HL-60 (cell line): ENCODE results near the gene CCSER1.

Experiments used
- DNase-seq, 2 experiments: peaks; one replicate each; pipeline ENCODE4 v3.0.0-alpha.2; 2010 to 2020; ENCODE audit warnings: low read depth in 1 of 2, low spot score in 1 of 2
- H3K27ac ChIP-seq: fragments of 250-450 bp; sonication (Bioruptor Pico); replicated peaks from 2 replicates; pipeline ENCODE4 v1.5.1; 2020; ENCODE audit warnings: mild to moderate bottlenecking, moderate library complexity
- H3K27me3 ChIP-seq: fragments of 250-450 bp; sonication (Bioruptor Pico); 2 replicates; pipeline ENCODE4 v1.5.1; 2021; ENCODE audit warnings: mild to moderate bottlenecking, moderate library complexity; ENCODE audit not compliant: insufficient read depth, poor library complexity, severe bottlenecking
- H3K4me3 ChIP-seq: replicated peaks from 2 replicates; pipeline ENCODE4 v1.5.1; 2011; ENCODE audit warnings: mild to moderate bottlenecking, control low read depth, low read length; ENCODE audit not compliant: insufficient read depth
- GABPA ChIP-seq: IDR thresholded peaks from 2 replicates; pipeline ENCODE4 v1.6.1; 2012; ENCODE audit warnings: low read depth
- POLR2AphosphoS5 ChIP-seq: IDR thresholded peaks from 2 replicates; pipeline ENCODE4 v1.6.1; 2012; ENCODE audit warnings: low read depth
- SPI1 ChIP-seq: IDR thresholded peaks from 2 replicates; pipeline ENCODE4 v1.6.1; 2012; ENCODE audit warnings: low read depth, mild to moderate bottlenecking, borderline replicate concordance
- TF ChIP-seq, protein P1 (sequence below): IDR thresholded peaks from 2 replicates; pipeline ENCODE4 v1.6.1; 2012; ENCODE audit warnings: low read depth; ENCODE audit not compliant: insufficient replicate concordance
- TF ChIP-seq, protein P2 (sequence below): IDR thresholded peaks from one replicate; pipeline ENCODE4 v1.5.1; 2011; ENCODE audit warnings: low read length, control low read depth, inconsistent platforms; ENCODE audit not compliant: insufficient read depth

CCSER1 gene

DNA sequence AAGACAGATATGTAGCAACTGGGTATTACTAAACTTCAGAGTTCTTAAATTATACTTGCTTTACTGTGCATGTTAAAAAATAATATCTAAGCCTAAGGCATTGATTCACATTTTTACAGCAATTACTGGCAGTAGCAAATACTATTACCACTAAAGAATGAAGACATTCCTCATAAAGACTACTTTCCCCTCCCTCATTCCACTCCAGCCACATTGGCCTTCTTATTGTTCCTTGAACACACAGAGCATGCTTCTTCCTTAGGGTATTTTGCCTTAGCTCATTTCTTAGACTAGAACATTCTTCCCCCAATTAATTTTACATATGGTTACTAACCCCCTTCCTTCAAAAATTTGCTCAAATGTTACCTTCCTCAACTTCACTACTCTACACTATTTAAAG is 717.0 kb downstream of the CCSER1 start:
- no peak for DNase-seq
- Histone ChIP-seq H3K4me3 (no peak overlapping the region), H3K27ac (no peak overlapping the region), H3K27me3 (no peaks in the 10 kb centered on the region)
- TF ChIP-seq, protein P1, sequence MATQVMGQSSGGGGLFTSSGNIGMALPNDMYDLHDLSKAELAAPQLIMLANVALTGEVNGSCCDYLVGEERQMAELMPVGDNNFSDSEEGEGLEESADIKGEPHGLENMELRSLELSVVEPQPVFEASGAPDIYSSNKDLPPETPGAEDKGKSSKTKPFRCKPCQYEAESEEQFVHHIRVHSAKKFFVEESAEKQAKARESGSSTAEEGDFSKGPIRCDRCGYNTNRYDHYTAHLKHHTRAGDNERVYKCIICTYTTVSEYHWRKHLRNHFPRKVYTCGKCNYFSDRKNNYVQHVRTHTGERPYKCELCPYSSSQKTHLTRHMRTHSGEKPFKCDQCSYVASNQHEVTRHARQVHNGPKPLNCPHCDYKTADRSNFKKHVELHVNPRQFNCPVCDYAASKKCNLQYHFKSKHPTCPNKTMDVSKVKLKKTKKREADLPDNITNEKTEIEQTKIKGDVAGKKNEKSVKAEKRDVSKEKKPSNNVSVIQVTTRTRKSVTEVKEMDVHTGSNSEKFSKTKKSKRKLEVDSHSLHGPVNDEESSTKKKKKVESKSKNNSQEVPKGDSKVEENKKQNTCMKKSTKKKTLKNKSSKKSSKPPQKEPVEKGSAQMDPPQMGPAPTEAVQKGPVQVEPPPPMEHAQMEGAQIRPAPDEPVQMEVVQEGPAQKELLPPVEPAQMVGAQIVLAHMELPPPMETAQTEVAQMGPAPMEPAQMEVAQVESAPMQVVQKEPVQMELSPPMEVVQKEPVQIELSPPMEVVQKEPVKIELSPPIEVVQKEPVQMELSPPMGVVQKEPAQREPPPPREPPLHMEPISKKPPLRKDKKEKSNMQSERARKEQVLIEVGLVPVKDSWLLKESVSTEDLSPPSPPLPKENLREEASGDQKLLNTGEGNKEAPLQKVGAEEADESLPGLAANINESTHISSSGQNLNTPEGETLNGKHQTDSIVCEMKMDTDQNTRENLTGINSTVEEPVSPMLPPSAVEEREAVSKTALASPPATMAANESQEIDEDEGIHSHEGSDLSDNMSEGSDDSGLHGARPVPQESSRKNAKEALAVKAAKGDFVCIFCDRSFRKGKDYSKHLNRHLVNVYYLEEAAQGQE, result no peak
- no peak for TF ChIP-seq SPI1
- no peak for TF ChIP-seq POLR2AphosphoS5
- TF ChIP-seq GABPA, result no peak
- TF ChIP-seq, protein P2, sequence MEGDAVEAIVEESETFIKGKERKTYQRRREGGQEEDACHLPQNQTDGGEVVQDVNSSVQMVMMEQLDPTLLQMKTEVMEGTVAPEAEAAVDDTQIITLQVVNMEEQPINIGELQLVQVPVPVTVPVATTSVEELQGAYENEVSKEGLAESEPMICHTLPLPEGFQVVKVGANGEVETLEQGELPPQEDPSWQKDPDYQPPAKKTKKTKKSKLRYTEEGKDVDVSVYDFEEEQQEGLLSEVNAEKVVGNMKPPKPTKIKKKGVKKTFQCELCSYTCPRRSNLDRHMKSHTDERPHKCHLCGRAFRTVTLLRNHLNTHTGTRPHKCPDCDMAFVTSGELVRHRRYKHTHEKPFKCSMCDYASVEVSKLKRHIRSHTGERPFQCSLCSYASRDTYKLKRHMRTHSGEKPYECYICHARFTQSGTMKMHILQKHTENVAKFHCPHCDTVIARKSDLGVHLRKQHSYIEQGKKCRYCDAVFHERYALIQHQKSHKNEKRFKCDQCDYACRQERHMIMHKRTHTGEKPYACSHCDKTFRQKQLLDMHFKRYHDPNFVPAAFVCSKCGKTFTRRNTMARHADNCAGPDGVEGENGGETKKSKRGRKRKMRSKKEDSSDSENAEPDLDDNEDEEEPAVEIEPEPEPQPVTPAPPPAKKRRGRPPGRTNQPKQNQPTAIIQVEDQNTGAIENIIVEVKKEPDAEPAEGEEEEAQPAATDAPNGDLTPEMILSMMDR, result no peak

DNA sequence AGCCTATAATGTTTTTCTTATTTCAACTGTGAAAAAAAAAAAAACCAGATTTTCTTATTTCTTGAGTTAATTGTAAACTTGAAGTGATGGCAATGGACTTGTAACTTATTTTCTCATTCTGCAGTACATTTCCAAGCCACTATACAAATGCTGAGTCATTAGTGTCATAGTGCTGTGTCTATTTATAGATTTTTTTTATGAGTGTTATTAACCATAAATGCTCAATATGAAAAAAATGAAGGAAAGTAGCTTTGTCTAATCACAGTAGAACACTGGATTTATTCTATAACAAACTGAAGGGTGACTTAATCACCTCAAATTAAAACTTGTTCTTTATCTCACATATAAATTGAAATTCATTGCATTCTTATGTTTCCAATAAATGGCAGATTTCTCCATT is 718.6 kb downstream of the CCSER1 start:
- no peaks in the 10 kb centered on the region for H3K27me3 ChIP-seq
- DNase-seq, result no peak
- H3K4me3 ChIP-seq, result no peak overlapping the region
- TF ChIP-seq, protein P1, result no peak
- TF ChIP-seq, protein P2, result no peak
- TF ChIP-seq POLR2AphosphoS5 (no peak), GABPA (no peak), SPI1 (no peak)
- H3K27ac ChIP-seq, result no peak overlapping the region

DNA sequence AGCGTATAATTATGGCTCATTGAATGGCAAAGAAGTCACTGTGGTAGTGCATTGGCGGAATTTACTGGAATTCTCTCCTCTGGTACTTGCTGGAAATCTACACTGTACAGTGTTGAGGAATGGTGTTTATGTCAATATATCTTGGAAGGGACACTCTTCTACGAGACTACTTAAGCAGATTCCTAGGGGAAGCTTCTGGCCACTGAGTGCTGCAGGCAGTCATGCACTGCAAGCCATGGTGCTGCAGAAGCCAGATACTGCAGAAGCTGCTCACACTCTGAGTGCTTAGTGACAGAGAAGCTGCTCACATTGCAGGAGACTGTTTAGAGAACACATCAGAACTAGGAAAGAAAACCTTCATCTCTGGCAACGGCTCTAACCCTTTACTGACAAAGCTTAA is 725.0 kb downstream of the CCSER1 start:
- no peak for DNase-seq
- TF ChIP-seq GABPA, result no peak
- TF ChIP-seq SPI1, result no peak
- H3K27me3 ChIP-seq, result no peaks in the 10 kb centered on the region
- H3K27ac ChIP-seq, result no peak overlapping the region
- H3K4me3 ChIP-seq, result no peak overlapping the region

DNA sequence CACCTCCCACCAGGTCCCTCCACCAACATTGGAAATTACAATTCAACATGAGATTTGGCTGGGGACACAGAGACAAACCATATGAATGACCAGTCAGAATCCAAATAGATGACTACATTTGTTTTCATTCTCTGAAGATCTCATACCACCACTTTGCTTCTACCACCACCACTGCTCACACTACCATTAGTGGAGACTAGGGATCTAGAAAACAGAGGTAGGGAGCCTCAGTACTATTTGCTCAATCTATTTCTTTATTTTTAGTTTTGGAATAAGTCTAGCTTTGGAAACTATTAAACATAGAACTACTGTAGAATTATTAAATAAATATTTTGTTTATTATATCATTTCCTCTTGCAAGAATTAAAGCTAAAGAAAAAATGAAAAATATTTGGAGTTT is 727.9 kb downstream of the CCSER1 start:
- Histone ChIP-seq H3K27me3 (no peaks in the 10 kb centered on the region), H3K27ac (no peak overlapping the region), H3K4me3 (no peak overlapping the region)
- DNase-seq, result no peak
- TF ChIP-seq SPI1 (no peak), POLR2AphosphoS5 (no peak), GABPA (no peak)
- TF ChIP-seq, protein P1, result no peak
- TF ChIP-seq, protein P2, result no peak
